HepG2 (cell line): ENCODE data around the gene BACH2. TPM values are rescaled to one million over a fixed set of nuclear protein-coding genes. Genes with fewer than 3 reads are reported as not detected.
A peak's percentile ranks its signal among the peaks of the same experiment; 100 is the strongest.

ENCODE experiments used
- ATAC-seq: fragments of 200-7000 bp; cut with Tn5 transposase; 3 replicates; pipeline ENCODE4 v1.9.1; 2020; ENCODE audit warnings: mild to moderate bottlenecking, moderate library complexity
- BruUV-seq: library from RNA; stranded (reverse); fragments of 400-500 nt; replicated peaks from 2 replicates; lab custom pipeline; 2021; lab: Mats Ljungman, UMichigan
- CTCF ChIA-PET: fragments of 300-600 bp; formaldehyde crosslinking; extraction: SDS; loops from one replicate; lab custom pipeline; 2021; ENCODE audit warnings: low total read pairs, inconsistent platforms, low intra/inter-chr PET ratio; lab: Yijun Ruan, JAX
- POLR2A ChIA-PET: fragments of 350-600 bp; sonication (Branson Sonifier 250); formaldehyde crosslinking; loops from one replicate; lab custom pipeline; 2020; ENCODE audit warnings: antibody characterized with exemption, inconsistent platforms; lab: Yijun Ruan, JAX
- DNase-seq: peaks from one replicate; pipeline ENCODE4 v3.0.0-alpha.2; 2015; ENCODE audit warnings: low spot score
- FAIRE-seq: peaks from 3 replicates; lab custom pipeline; 2011; peaks lifted over from hg19 to GRCh38; lab: Jason Lieb, UNC
- H2AFZ ChIP-seq: one replicate; pipeline ENCODE4 v1.6.1; 2011; ENCODE audit warnings: low read length, inconsistent platforms
- H3K27ac ChIP-seq: fragments of 300-600 bp; 3 replicates; pipeline ENCODE4 v1.8.0; 2011; ENCODE audit warnings: mixed run types, mild to moderate bottlenecking, mixed read lengths, low read length, inconsistent platforms; ENCODE audit not compliant: insufficient read depth; ENCODE audit errors: extremely low read length
- H3K27me3 ChIP-seq, 2 experiments: fragments of 200-600 bp in 1 of 2; 2 replicates in 1 of 2; 3 replicates in 1 of 2; pipeline versions ENCODE4 v1.6.0 to v1.8.0; 2011; ENCODE audit warnings: low read length in 2 of 2, mild to moderate bottlenecking in 2 of 2, moderate library complexity in 2 of 2, inconsistent platforms in 1 of 2; ENCODE audit not compliant: insufficient read depth in 2 of 2, control insufficient read depth in 1 of 2
- H3K36me3 ChIP-seq, 2 experiments: fragments of 200-600 bp in 1 of 2; replicated peaks in 1 of 2; 2 replicates in 1 of 2; 3 replicates in 1 of 2; pipeline versions ENCODE4 v1.5.1 to v1.8.0; 2011; ENCODE audit warnings: low read length in 2 of 2, inconsistent platforms in 1 of 2; ENCODE audit not compliant: insufficient read depth in 2 of 2, control insufficient read depth in 1 of 2
- H3K4me1 ChIP-seq: 2 replicates; pipeline ENCODE4 v1.5.1; 2012; ENCODE audit warnings: low read length, inconsistent platforms; ENCODE audit not compliant: insufficient read depth
- H3K4me2 ChIP-seq: 2 replicates; pipeline ENCODE4 v1.6.0; 2011; ENCODE audit warnings: low read depth, low read length, inconsistent platforms
- H3K4me3 ChIP-seq, 3 experiments: fragments of 200-600 bp in 1 of 3; sonication (generic), shearing (Covaris generic) in 1 of 3; replicated peaks in 1 of 3; 2 replicates each; pipeline ENCODE4 v1.5.1; 2011 to 2016; ENCODE audit warnings: low read length in 3 of 3, inconsistent platforms in 2 of 3, low read depth in 2 of 3, mild to moderate bottlenecking in 2 of 3, control low read depth in 1 of 3, mixed read lengths in 1 of 3; ENCODE audit not compliant: insufficient read depth in 1 of 3
- H3K79me2 ChIP-seq: one replicate; pipeline ENCODE4 v1.6.1; 2011; ENCODE audit warnings: low read length, inconsistent platforms; ENCODE audit not compliant: insufficient read depth
- H3K9ac ChIP-seq: 2 replicates; pipeline ENCODE4 v1.6.0; 2011; ENCODE audit warnings: mild to moderate bottlenecking, low read depth, low read length, inconsistent platforms; ENCODE audit not compliant: insufficient read depth
- H3K9me3 ChIP-seq: 2 replicates; pipeline ENCODE4 v1.5.1; 2012; ENCODE audit warnings: mild to moderate bottlenecking, low read length
- H4K20me1 ChIP-seq: 2 replicates; pipeline ENCODE4 v1.6.0; 2011; ENCODE audit warnings: inconsistent platforms, mild to moderate bottlenecking, low read length, moderate library complexity; ENCODE audit not compliant: insufficient read depth
- BRCA1 ChIP-seq: sonication (generic); formaldehyde crosslinking; IDR thresholded peaks from 2 replicates; pipeline ENCODE4 v1.4.0; 2020; ENCODE audit warnings: missing genetic modification reagents
- CBX5 ChIP-seq: sonication (generic); formaldehyde crosslinking; IDR thresholded peaks from 2 replicates; pipeline ENCODE4 v1.4.0; 2020; ENCODE audit warnings: missing genetic modification reagents, borderline replicate concordance
- CENPT ChIP-seq: sonication (generic); formaldehyde crosslinking; IDR thresholded peaks from 2 replicates; pipeline ENCODE4 v1.8.0; 2022; ENCODE audit warnings: low read depth, mild to moderate bottlenecking, moderate library complexity, missing genetic modification reagents
- CREM ChIP-seq, 2 experiments: sonication (generic) in 1 of 2; formaldehyde crosslinking in 1 of 2; IDR thresholded peaks; 2 replicates each; pipeline versions ENCODE4 v1.4.0 to v1.6.1; 2016 to 2020; ENCODE audit warnings: antibody characterized with exemption in 1 of 2, mild to moderate bottlenecking in 1 of 2, missing genetic modification reagents in 1 of 2
- CTCF ChIP-seq: sonication (generic); formaldehyde crosslinking; IDR thresholded peaks from 2 replicates; pipeline ENCODE4 v1.5.0; 2020; ENCODE audit warnings: mild to moderate bottlenecking, missing genetic modification reagents, moderate library complexity
- HMG20B ChIP-seq: conservative IDR thresholded peaks from 2 replicates; pipeline ENCODE4 v1.6.1; 2016; ENCODE audit warnings: missing genetic modification reagents, missing compliant biosample characterization
- MEIS2 ChIP-seq: sonication (generic); formaldehyde crosslinking; IDR thresholded peaks from 2 replicates; pipeline ENCODE4 v1.9.0; 2021; ENCODE audit warnings: mild to moderate bottlenecking, missing genetic modification reagents
- PBX3 ChIP-seq: sonication (generic); formaldehyde crosslinking; IDR thresholded peaks from 2 replicates; pipeline ENCODE4 v1.8.1; 2023; ENCODE audit warnings: missing genetic modification reagents, inconsistent platforms, borderline replicate concordance
- PHF21A ChIP-seq: sonication (generic); formaldehyde crosslinking; IDR thresholded peaks from 2 replicates; pipeline ENCODE4 v1.5.0; 2020; ENCODE audit warnings: mild to moderate bottlenecking, missing genetic modification reagents
- POLR2AphosphoS2 ChIP-seq: IDR thresholded peaks from 2 replicates; pipeline ENCODE4 v1.6.1; 2011; ENCODE audit warnings: low read depth, low read length, improper control_type of control experiment
- SMC3 ChIP-seq: IDR thresholded peaks from 2 replicates; pipeline ENCODE4 v1.6.1; 2011; ENCODE audit warnings: low read length, improper control_type of control experiment
- SSRP1 ChIP-seq: IDR thresholded peaks from 2 replicates; pipeline ENCODE4 v1.6.1; 2016; ENCODE audit warnings: control low read depth
- STAG1 ChIP-seq: sonication (generic); formaldehyde crosslinking; IDR thresholded peaks from 2 replicates; pipeline ENCODE4 v1.4.0; 2020; ENCODE audit warnings: missing genetic modification reagents
- ZFY ChIP-seq: sonication (generic); formaldehyde crosslinking; IDR thresholded peaks from 2 replicates; pipeline ENCODE4 v1.4.0; 2020; ENCODE audit warnings: missing genetic modification reagents
- ZNF232 ChIP-seq: sonication (generic); formaldehyde crosslinking; IDR thresholded peaks from 2 replicates; pipeline ENCODE4 v1.4.0; 2020; ENCODE audit warnings: missing genetic modification reagents, borderline replicate concordance
- ZNF264 ChIP-seq: sonication (generic); formaldehyde crosslinking; IDR thresholded peaks from 2 replicates; pipeline ENCODE4 v1.4.0; 2020; ENCODE audit warnings: missing genetic modification reagents
- ZNF570 ChIP-seq: sonication (generic); formaldehyde crosslinking; IDR thresholded peaks from 2 replicates; pipeline ENCODE4 v1.4.0; 2020; ENCODE audit warnings: mild to moderate bottlenecking, missing genetic modification reagents, borderline replicate concordance
- ZNF672 ChIP-seq: sonication (generic); formaldehyde crosslinking; IDR thresholded peaks from 2 replicates; pipeline ENCODE4 v1.8.1; 2022; ENCODE audit warnings: missing genetic modification reagents
- ZNF770 ChIP-seq: sonication (generic); formaldehyde crosslinking; IDR thresholded peaks from 2 replicates; pipeline ENCODE4 v1.5.0; 2020; ENCODE audit warnings: mild to moderate bottlenecking, missing genetic modification reagents
- ZNF775 ChIP-seq: sonication (generic); formaldehyde crosslinking; IDR thresholded peaks from 2 replicates; pipeline ENCODE4 v1.4.0; 2020; ENCODE audit warnings: missing genetic modification reagents, mild to moderate bottlenecking, moderate library complexity, borderline replicate concordance
- ZZZ3 ChIP-seq: sonication (generic); formaldehyde crosslinking; IDR thresholded peaks from 2 replicates; pipeline ENCODE4 v1.4.0; 2020; ENCODE audit warnings: missing genetic modification reagents, mild to moderate bottlenecking, borderline replicate concordance
- WGBS: methylation state at CpG from one replicate; pipeline ENCODE4 v1.1.6; 2017; ENCODE audit warnings: low lambda C conversion rate; 5-methylcytosine and 5-hydroxymethylcytosine counted together
- in situ Hi-C: cut with HindIII; loops from 2 replicates; pipeline ENCODE4 v1.10.0; 2017; ENCODE audit warnings: low pct_unique_long_range_greater_than_20kb; ENCODE audit not compliant: extremely low pct_ligation_motif_present
- intact Hi-C: fragments of 100-400 bp; cut with micrococcal nuclease; formaldehyde crosslinking; loops from one replicate; pipeline ENCODE4 v1.10.0; 2022; ENCODE audit not compliant: unreplicated experiment
- polyA plus RNA-seq, 8 experiments: library from polyadenylated mRNA; depleted of rRNA in 3 of 8; stranded (reverse) in 7 of 8; unstranded in 1 of 8; fragments of >200 nt; fragmentation: Illumina TruSeq in 4 of 8; extraction: Trizol in 4 of 8; gene quantifications; 2 replicates each; pipeline versions ENCODE4 v1.2.1 to v1.2.3, GENCODE V29; 2011 to 2016; ENCODE audit warnings: low read depth in 4 of 8, missing spikeins in 1 of 8, mixed read lengths in 1 of 8; ENCODE audit not compliant: insufficient read depth in 1 of 8
- total RNA-seq, 5 experiments: library from RNA; depleted of rRNA; stranded (reverse); fragments of >200 nt; fragmentation: Illumina TruSeq; extraction: Trizol; gene quantifications; 2 replicates each; pipeline ENCODE4 v1.2.3, GENCODE V29; 2016; ENCODE audit warnings: low read depth in 1 of 5

BACH2 gene
- total and polyA plus RNA-seq, 2 of the 13 experiments (the other 11 are each of a cell fraction or from before 2014, with no cell fraction given) = 0.01 TPM; not detected in 1

GRCh38 chr6:90286884-90287488 lies 9.7 kb downstream of the BACH2 start:
- peak; percentile 28 for DNase-seq
- no peak overlapping the region for H3K9ac ChIP-seq
- H3K4me3 ChIP-seq = no peak overlapping the region
- peak; percentile 84 for ATAC-seq
- H4K20me1 ChIP-seq = no peaks in the 10 kb centered on the region
- 38% methylated on average over 4 of the region's 4 CpGs for WGBS
- peaks cover 14% of the 10 kb centered on the region for H3K9me3 ChIP-seq
- peaks cover 3 to 25% of the 10 kb centered on the region in 2 experiments; a peak in 3 of 5 replicates for H3K27me3 ChIP-seq
- no peak overlapping the region for H2AFZ ChIP-seq
- H3K27ac ChIP-seq = no peak overlapping the region
- no TSS peak for BruUV-seq
- intact Hi-C loops = loop anchor here (2.0 to 5.0 kb wide), 2 partner anchors 106 to 190 kb away; no protein-coding TSS in a partner anchor
- ChIA-PET CTCF (interaction anchor here (0.9 kb wide), 1 partner anchor 106 kb away, joined by 5 read pairs; no protein-coding TSS in a partner anchor), POLR2A (no interaction called here)
- H3K79me2 ChIP-seq = no peaks in the 10 kb centered on the region
- in situ Hi-C loops = loop anchor here (25.0 kb wide), 1 partner anchor 200 kb away; no protein-coding TSS in a partner anchor
- no peak for FAIRE-seq
- no peaks in the 10 kb centered on the region for H3K4me1 ChIP-seq
- H3K36me3 ChIP-seq = no peaks in the 10 kb centered on the region
- H3K4me2 ChIP-seq = no peak overlapping the region
- TF ChIP-seq CTCF = peak; percentile 61
- 0 out of 2 replicates have a peak, but pooled peaks have one; percentile 17 for TF ChIP-seq SMC3
- TF ChIP-seq ZNF570 (CRISPR knock-in tag) = no peak
- TF ChIP-seq CREM (IDR thresholded peaks at IDR 0.05) = no peak
- no peak for TF ChIP-seq CREM (CRISPR knock-in tag; IDR thresholded peaks at IDR 0.05)
- no peak for TF ChIP-seq SSRP1 (CRISPR knock-in tag)
- TF ChIP-seq ZZZ3 (CRISPR knock-in tag) = no peak
- TF ChIP-seq HMG20B = no peak
- no peak for TF ChIP-seq MEIS2 (CRISPR knock-in tag)
- no peak for TF ChIP-seq ZNF770 (CRISPR knock-in tag)
- TF ChIP-seq PHF21A (CRISPR knock-in tag) = no peak
- TF ChIP-seq ZNF672 (CRISPR knock-in tag) = no peak
- TF ChIP-seq CBX5 (CRISPR knock-in tag) = peak; percentile 75; the same call in 1 of the 2 replicates
- TF ChIP-seq ZNF232 (CRISPR knock-in tag) = no peak
- no peak for TF ChIP-seq ZNF775 (CRISPR knock-in tag)
- peak; percentile 43 for TF ChIP-seq STAG1
- TF ChIP-seq CENPT (CRISPR knock-in tag) = no peak
- no peak for TF ChIP-seq PBX3 (CRISPR knock-in tag)
- TF ChIP-seq POLR2AphosphoS2 = no peak
- no peak for TF ChIP-seq ZNF264 (CRISPR knock-in tag)
- no peak for TF ChIP-seq ZFY
- TF ChIP-seq BRCA1 = no peak
